Measurements from ENCODE around the gene PCDHGB1. TPM values are rescaled to one million over a fixed set of nuclear protein-coding genes. Genes with fewer than 3 reads are reported as not detected.
"Not testable (repeated sequence)": the region's sequence is repeated elsewhere in the genome, so short reads cannot be mapped to it uniquely, and the experiment has no call there.

The PCDHGB1 gene
- total RNA-seq, 2 experiments from 2014 or later, result not detected

DNA sequence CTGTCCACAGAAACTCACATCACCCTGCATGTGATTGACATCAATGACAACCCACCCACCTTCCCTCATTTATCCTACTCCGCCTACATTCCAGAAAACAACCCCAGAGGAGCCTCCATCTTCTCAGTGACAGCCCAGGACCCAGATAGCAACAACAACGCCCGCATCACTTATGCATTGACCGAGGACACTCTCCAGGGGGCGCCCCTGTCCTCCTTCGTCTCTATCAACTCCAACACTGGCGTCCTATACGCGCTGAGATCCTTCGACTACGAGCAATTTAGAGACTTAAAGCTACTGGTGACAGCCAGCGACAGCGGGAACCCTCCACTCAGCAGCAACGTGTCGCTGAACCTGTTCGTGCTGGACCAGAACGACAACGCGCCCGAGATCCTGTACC is 4.6 kb upstream of the PCDHGB1 start:
- ChIA-PET CTCF (interaction anchor here (1.5 kb wide), 2 partner anchors 10 to 136 kb away, joined by 3 read pairs; no protein-coding TSS in a partner anchor), POLR2A (no interaction called here)
- no peak overlapping the region for H3K4me3 Mint-ChIP-seq
- DNase-seq (no peak), ATAC-seq (no peak)
- no peak for TF ChIP-seq CTCF (IDR thresholded peaks at IDR 0.05)
- no peaks in the 10 kb centered on the region for H3K4me1 Mint-ChIP-seq (ENCODE audit: low read depth)
- peaks cover 47% of the 10 kb centered on the region for H3K27me3 Mint-ChIP-seq
- no peak overlapping the region for H3K27ac Mint-ChIP-seq
- intact Hi-C loops (cut with micrococcal nuclease), result no loop called here
- H3K36me3 Mint-ChIP-seq (ENCODE audit: low read depth), result peaks cover 11% of the 10 kb centered on the region
- peaks cover 32% of the 10 kb centered on the region for H3K9me3 Mint-ChIP-seq

- H3K36me3 Mint-ChIP-seq (ENCODE audit: low read depth), result peaks cover 14% of the 10 kb centered on the region
- H3K4me1 Mint-ChIP-seq (ENCODE audit: low read depth); ATAC-seq; DNase-seq; intact Hi-C loops (cut with micrococcal nuclease); H3K4me3 Mint-ChIP-seq; H3K27ac Mint-ChIP-seq: not testable (repeated sequence)
- peaks cover 52% of the 10 kb centered on the region for H3K27me3 Mint-ChIP-seq
- ChIA-PET POLR2A (interaction anchor here (1.1 kb wide), 1 partner anchor 103 kb away, joined by 3 read pairs; no protein-coding TSS in a partner anchor), CTCF (interaction anchor here (1.5 kb wide), 1 partner anchor 9 kb away, joined by 3 read pairs; no protein-coding TSS in a partner anchor)
- peaks cover 32% of the 10 kb centered on the region for H3K9me3 Mint-ChIP-seq
Measured at GRCh38 chr5:141346017-141346416, 3.9 kb upstream of the PCDHGB1 start.

DNA sequence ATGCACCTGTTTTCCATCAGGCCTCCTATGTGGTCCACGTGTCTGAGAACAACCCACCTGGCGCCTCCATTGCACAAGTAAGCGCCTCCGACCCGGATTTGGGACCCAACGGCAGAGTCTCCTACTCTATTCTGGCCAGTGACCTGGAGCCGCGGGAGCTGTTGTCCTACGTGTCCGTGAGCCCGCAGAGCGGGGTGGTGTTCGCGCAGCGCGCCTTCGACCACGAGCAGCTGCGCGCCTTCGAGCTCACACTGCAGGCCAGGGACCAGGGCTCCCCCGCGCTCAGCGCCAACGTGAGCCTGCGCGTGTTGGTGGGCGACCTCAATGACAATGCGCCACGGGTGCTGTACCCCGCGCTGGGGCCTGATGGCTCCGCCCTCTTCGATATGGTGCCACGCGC is 1.7 kb downstream of the PCDHGB1 start:
- Mint-ChIP-seq H3K27ac (no peak overlapping the region), H3K4me3 (no peak overlapping the region), H3K27me3 (peaks cover 62% of the 10 kb centered on the region), H3K36me3 (ENCODE audit: low read depth) (peaks cover 14% of the 10 kb centered on the region), H3K9me3 (peaks cover 23% of the 10 kb centered on the region), H3K4me1 (ENCODE audit: low read depth) (no peaks in the 10 kb centered on the region)
- ATAC-seq (no peak), DNase-seq (no peak)
- ChIA-PET CTCF (interaction anchor here (1.1 to 2.8 kb wide), 4 partner anchors 18 to 213 kb away, joined by 3 to 8 read pairs (median 6); partner anchors contain the start of genes PCDHGB3 and TAF7), POLR2A (no interaction called here)
- intact Hi-C loops (cut with micrococcal nuclease), result no loop called here
- no peak for TF ChIP-seq CTCF (IDR thresholded peaks at IDR 0.05)

GRCh38 chr5:141354900-141355469 is 5.1 kb downstream of the PCDHGB1 start, which contains the start of gene PCDHGA4:
Gene PCDHGA4, plus strand, starts transcription at chr5:141355021. Its CDS starts 87 bp downstream, at chr5:141355108.
- Mint-ChIP-seq H3K27me3 (peaks cover 60% of the 10 kb centered on the region), H3K27ac (no peak within 1 kb of the TSS), H3K9me3 (peaks cover 25% of the 10 kb centered on the region), H3K4me3 (no peak within 1 kb of the TSS), H3K4me1 (ENCODE audit: low read depth) (no peaks in the 10 kb centered on the region), H3K36me3 (ENCODE audit: low read depth) (peaks cover 16% of the 10 kb centered on the region)
- peak; percentile 58 for TF ChIP-seq CTCF (IDR thresholded peaks at IDR 0.05)
- DNase-seq, result no peak
- POLR2A ChIA-PET, result no interaction called here
- CTCF ChIA-PET, result interaction anchor here (0.8 to 2.2 kb wide), 13 partner anchors 9 to 202 kb away, joined by 3 to 8 read pairs (median 4); partner anchors contain the start of genes PCDHGA1, PCDHGA3, PCDHGA5 and PCDHGB3
- intact Hi-C loops (cut with micrococcal nuclease), result no loop called here
- ATAC-seq, result no peak

- TF ChIP-seq CTCF (IDR thresholded peaks at IDR 0.05), result no peak
- Mint-ChIP-seq H3K27me3 (peaks cover 59% of the 10 kb centered on the region), H3K9me3 (peaks cover 26% of the 10 kb centered on the region), H3K36me3 (ENCODE audit: low read depth) (peaks cover 21% of the 10 kb centered on the region), H3K27ac (no peak overlapping the region), H3K4me3 (no peak overlapping the region), H3K4me1 (ENCODE audit: low read depth) (no peaks in the 10 kb centered on the region)
- ATAC-seq, result no peak
- intact Hi-C loops (cut with micrococcal nuclease), result no loop called here
- ChIA-PET POLR2A (no interaction called here), CTCF (interaction anchor here (0.8 to 2.2 kb wide), 13 partner anchors 8 to 202 kb away, joined by 3 to 8 read pairs (median 4); partner anchors contain the start of genes PCDHGA1, PCDHGA3, PCDHGA5 and PCDHGB3)
- DNase-seq, result no peak
Measured at GRCh38 chr5:141355641-141356040, 5.7 kb downstream of the PCDHGB1 start.

Data from activated CD8-positive, alpha-beta T cell treated with anti-CD3 and anti-CD28 coated beads for 36 hours (primary cell).